ENCODE measurements around the gene STX10. TPM values are rescaled to one million over a fixed set of nuclear protein-coding genes. Genes with fewer than 3 reads are reported as not detected.

STX10 gene
- total and polyA plus RNA-seq, 9 of the 15 experiments (the other 6 are each of a cell fraction or from before 2014, with no cell fraction given) = 0.51 to 66.3 (median 31.0) TPM

GRCh38 chr19:13100841-13101589 lies 49.2 kb downstream of the STX10 start (continued):
- TF ChIP-seq ARID4B (CRISPR knock-in tag; IDR thresholded peaks at IDR 0.05) (no peak; the same call in 1 of the 2 replicates), CTCF (IDR thresholded peaks at IDR 0.05 in 2 of 3, conservative IDR thresholded peaks at IDR 0.05 in 1 of 3; ENCODE audit: insufficient read depth in 2 of 3, low read depth in 1 of 3, low read length in 3 of 3) (peak; percentile 84 to 97 (median 94)), HOXB6 (CRISPR knock-in tag; IDR thresholded peaks at IDR 0.05; ENCODE audit: borderline replicate concordance) (no peak), SMARCB1 (IDR thresholded peaks at IDR 0.05; ENCODE audit: insufficient read length, low read depth) (no peak), BRD9 (IDR thresholded peaks at IDR 0.05; ENCODE audit: low read depth, partially characterized antibody) (peak; percentile 66), HNRNPLL (IDR thresholded peaks at IDR 0.05; ENCODE audit: low read depth, low read length, poor library complexity, severe bottlenecking) (no peak), ZC3H8 (IDR thresholded peaks at IDR 0.05) (no peak), ZZZ3 (IDR thresholded peaks at IDR 0.05) (no peak), TOE1 (IDR thresholded peaks at IDR 0.05; ENCODE audit: borderline replicate concordance) (no peak), TOE1 (CRISPR knock-in tag; IDR thresholded peaks at IDR 0.05; ENCODE audit: borderline replicate concordance, low read depth) (no peak), ARID3A (IDR thresholded peaks at IDR 0.05; ENCODE audit: borderline replicate concordance, low read depth, low read length) (no peak), NFRKB (IDR thresholded peaks at IDR 0.05; ENCODE audit: low read depth) (no peak), NCOA2 (IDR thresholded peaks at IDR 0.05; ENCODE audit: partially characterized antibody in 2 of 2) (no peak), LARP7 (IDR thresholded peaks at IDR 0.05) (no peak), CREB3L1 (IDR thresholded peaks at IDR 0.05; ENCODE audit: borderline replicate concordance, low read depth) (no peak), DPF2 (IDR thresholded peaks at IDR 0.05) (no peak), MAZ (CRISPR knock-in tag; conservative IDR thresholded peaks at IDR 0.05 in 1 of 2, IDR thresholded peaks at IDR 0.05 in 1 of 2) (peak in 1 of 2 experiments; percentile 62; a peak in 2 of 4 replicates), MED1 (CRISPR knock-in tag; IDR thresholded peaks at IDR 0.05; ENCODE audit: borderline replicate concordance) (no peak), E2F3 (CRISPR knock-in tag; IDR thresholded peaks at IDR 0.05) (no peak)

Data from K562 (cell line).